Caco-2 (cell line): ENCODE data around the gene SLC44A1. TPM values are rescaled to one million over a fixed set of nuclear protein-coding genes. Genes with fewer than 3 reads are reported as not detected.

Source experiments
- BruUV-seq: library from RNA; stranded (reverse); fragments of 400-500 nt; replicated peaks from 2 replicates; lab custom pipeline; 2021; lab: Mats Ljungman, UMichigan
- CTCF ChIA-PET: fragments of 300-600 bp; sonication (Branson Sonifier 250); formaldehyde crosslinking; loops from one replicate; lab custom pipeline; 2022; ENCODE audit warnings: antibody characterized with exemption; lab: Charles Lee
- POLR2A ChIA-PET: fragments of 300-600 bp; sonication (Branson Sonifier 250); formaldehyde crosslinking; loops from one replicate; lab custom pipeline; 2022; ENCODE audit warnings: antibody characterized with exemption; lab: Charles Lee
- DNase-seq, 2 experiments: peaks; one replicate each; pipeline versions ENCODE4 v3.0.0 to v3.0.0-alpha.2; 2020 to 2022
- H3K27me3 ChIP-seq: replicated peaks from 2 replicates; pipeline ENCODE4 v1.6.0; 2011; ENCODE audit warnings: low read length; ENCODE audit not compliant: control insufficient read depth, insufficient read depth
- H3K36me3 ChIP-seq: 2 replicates; pipeline ENCODE4 v1.5.1; 2011; ENCODE audit warnings: low read length; ENCODE audit not compliant: control insufficient read depth, insufficient read depth
- H3K4me1 ChIP-seq: fragments of 250-450 bp; sonication (Bioruptor Pico); 2 replicates; pipeline ENCODE4 v1.5.1; 2020; ENCODE audit warnings: mild to moderate bottlenecking
- H3K4me3 ChIP-seq: 2 replicates; pipeline ENCODE4 v1.5.1; 2011; ENCODE audit warnings: low read depth, mild to moderate bottlenecking, control low read depth, low read length
- H3K9me3 ChIP-seq: fragments of 250-450 bp; sonication (Bioruptor Pico); 2 replicates; pipeline ENCODE4 v1.5.1; 2020; ENCODE audit warnings: mild to moderate bottlenecking, moderate library complexity
- H3K27ac Mint-ChIP-seq: one replicate; pipeline ENCODE4 v1.8.0; 2022; ENCODE audit warnings: mixed read lengths; ENCODE audit not compliant: unreplicated experiment
- H3K27me3 Mint-ChIP-seq: one replicate; pipeline ENCODE4 v1.8.0; 2022; ENCODE audit warnings: mixed read lengths; ENCODE audit not compliant: insufficient read depth, unreplicated experiment
- H3K36me3 Mint-ChIP-seq: one replicate; pipeline ENCODE4 v1.8.0; 2022; ENCODE audit warnings: mild to moderate bottlenecking, mixed read lengths; ENCODE audit not compliant: insufficient read depth, unreplicated experiment
- H3K4me1 Mint-ChIP-seq: one replicate; pipeline ENCODE4 v1.8.0; 2022; ENCODE audit warnings: low read depth, mixed read lengths; ENCODE audit not compliant: unreplicated experiment
- H3K4me3 Mint-ChIP-seq: one replicate; pipeline ENCODE4 v1.8.0; 2022; ENCODE audit warnings: mild to moderate bottlenecking, moderate library complexity, mixed read lengths; ENCODE audit not compliant: unreplicated experiment
- H3K9me3 Mint-ChIP-seq: one replicate; pipeline ENCODE4 v1.8.0; 2022; ENCODE audit warnings: mixed read lengths; ENCODE audit not compliant: unreplicated experiment
- intact Hi-C: fragments of 100-400 bp; cut with micrococcal nuclease; formaldehyde crosslinking; loops from one replicate; pipeline ENCODE4 v1.10.0; 2022; ENCODE audit not compliant: unreplicated experiment
- total RNA-seq: library from RNA; stranded (reverse); gene quantifications from 2 replicates; pipeline ENCODE4 v1.2.3, GENCODE V29; 2022
- TF ChIP-seq, protein P1 (sequence below), 2 experiments: fragments of 200-600 bp in 1 of 2; IDR thresholded peaks; 1 replicate in 1 of 2; 2 replicates in 1 of 2; pipeline versions ENCODE4 v1.5.1 to v1.8.0; 2011 to 2022; ENCODE audit warnings: antibody characterized with exemption in 1 of 2, control low read depth in 1 of 2, inconsistent platforms in 1 of 2, low read depth in 1 of 2, low read length in 1 of 2, mild to moderate bottlenecking in 1 of 2, moderate library complexity in 1 of 2; ENCODE audit not compliant: insufficient read depth in 1 of 2, severe bottlenecking in 1 of 2, unreplicated experiment in 1 of 2

SLC44A1 gene
- total RNA-seq, 1 experiment from 2014 or later, result 45.8 TPM

DNA sequence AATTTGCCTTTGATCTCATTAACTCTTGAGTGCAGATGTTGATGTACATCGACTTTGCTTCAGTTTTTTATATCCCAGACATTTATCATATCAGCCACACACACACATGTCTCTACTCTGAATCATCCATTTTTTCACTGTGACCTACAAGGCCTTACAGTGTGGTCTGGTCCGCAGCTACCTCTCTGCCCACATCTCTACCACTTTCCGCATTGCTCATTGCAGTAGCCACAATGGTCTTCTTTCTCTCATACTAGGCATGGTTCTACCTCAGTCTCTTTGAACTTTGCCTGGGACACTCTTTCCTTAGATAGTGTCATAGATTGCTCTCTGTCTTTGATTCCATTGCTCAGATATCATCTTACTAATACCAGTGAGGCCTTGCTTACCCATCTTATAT lies 115.4 kb downstream of the SLC44A1 start:
- intact Hi-C loops, result loop anchor here (1.0 kb wide), 1 partner anchor 115 kb away; no protein-coding TSS in a partner anchor
- no peaks in the 10 kb centered on the region for H3K27me3 ChIP-seq
- H3K36me3 Mint-ChIP-seq, result peaks cover 26% of the 10 kb centered on the region
- no peak overlapping the region for H3K4me3 Mint-ChIP-seq
- H3K9me3 ChIP-seq, result no peaks in the 10 kb centered on the region
- no peaks in the 10 kb centered on the region for H3K4me1 Mint-ChIP-seq
- no peak overlapping the region for H3K27ac Mint-ChIP-seq
- POLR2A ChIA-PET, result no interaction called here
- H3K4me1 ChIP-seq, result no peaks in the 10 kb centered on the region
- no peak overlapping the region for H3K4me3 ChIP-seq
- H3K9me3 Mint-ChIP-seq, result no peaks in the 10 kb centered on the region
- no TSS peak for BruUV-seq
- DNase-seq, result no peak
- no peaks in the 10 kb centered on the region for H3K27me3 Mint-ChIP-seq
- CTCF ChIA-PET, result interaction anchor here (1.5 to 1.9 kb wide), 2 partner anchors 115 to 433 kb away, joined by 3 to 6 read pairs; partner anchors contain the start of gene SLC44A1
- H3K36me3 ChIP-seq, result no peaks in the 10 kb centered on the region
- TF ChIP-seq, protein P1, sequence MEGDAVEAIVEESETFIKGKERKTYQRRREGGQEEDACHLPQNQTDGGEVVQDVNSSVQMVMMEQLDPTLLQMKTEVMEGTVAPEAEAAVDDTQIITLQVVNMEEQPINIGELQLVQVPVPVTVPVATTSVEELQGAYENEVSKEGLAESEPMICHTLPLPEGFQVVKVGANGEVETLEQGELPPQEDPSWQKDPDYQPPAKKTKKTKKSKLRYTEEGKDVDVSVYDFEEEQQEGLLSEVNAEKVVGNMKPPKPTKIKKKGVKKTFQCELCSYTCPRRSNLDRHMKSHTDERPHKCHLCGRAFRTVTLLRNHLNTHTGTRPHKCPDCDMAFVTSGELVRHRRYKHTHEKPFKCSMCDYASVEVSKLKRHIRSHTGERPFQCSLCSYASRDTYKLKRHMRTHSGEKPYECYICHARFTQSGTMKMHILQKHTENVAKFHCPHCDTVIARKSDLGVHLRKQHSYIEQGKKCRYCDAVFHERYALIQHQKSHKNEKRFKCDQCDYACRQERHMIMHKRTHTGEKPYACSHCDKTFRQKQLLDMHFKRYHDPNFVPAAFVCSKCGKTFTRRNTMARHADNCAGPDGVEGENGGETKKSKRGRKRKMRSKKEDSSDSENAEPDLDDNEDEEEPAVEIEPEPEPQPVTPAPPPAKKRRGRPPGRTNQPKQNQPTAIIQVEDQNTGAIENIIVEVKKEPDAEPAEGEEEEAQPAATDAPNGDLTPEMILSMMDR (IDR thresholded peaks at IDR 0.05; ENCODE audit: insufficient read depth in 1 of 2, low read depth in 1 of 2, low read length in 1 of 2, severe bottlenecking in 1 of 2, unreplicated experiment in 1 of 2), result no peak

DNA sequence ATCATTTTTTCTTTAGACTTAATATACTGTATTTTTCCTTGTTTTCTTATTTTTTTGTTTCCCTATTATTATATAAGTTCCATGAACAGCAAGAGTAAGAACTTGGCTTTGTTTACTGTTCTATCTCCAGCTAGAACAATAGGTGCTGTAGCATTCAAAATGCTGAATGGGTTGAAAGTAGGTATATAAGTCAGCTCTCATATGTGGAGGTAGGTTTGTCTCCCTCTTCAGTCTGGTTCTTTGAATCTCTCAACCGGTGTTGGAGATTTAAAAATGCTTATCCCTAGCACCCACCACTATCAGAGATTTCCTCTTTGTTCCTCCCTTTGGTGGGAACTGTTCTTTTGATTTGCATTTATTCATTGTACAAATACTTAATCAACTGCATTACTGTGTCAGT lies 115.9 kb downstream of the SLC44A1 start:
- TF ChIP-seq, protein P1 (IDR thresholded peaks at IDR 0.05; ENCODE audit: insufficient read depth in 1 of 2, low read depth in 1 of 2, low read length in 1 of 2, severe bottlenecking in 1 of 2, unreplicated experiment in 1 of 2), result no peak
- intact Hi-C loops, result loop anchor here (1.0 kb wide), 1 partner anchor 115 kb away; no protein-coding TSS in a partner anchor
- Histone ChIP-seq H3K4me1 (no peaks in the 10 kb centered on the region), H3K36me3 (no peaks in the 10 kb centered on the region), H3K4me3 (no peak overlapping the region), H3K27me3 (no peaks in the 10 kb centered on the region), H3K9me3 (no peaks in the 10 kb centered on the region)
- POLR2A ChIA-PET, result no interaction called here
- no peaks in the 10 kb centered on the region for H3K9me3 Mint-ChIP-seq
- no peaks in the 10 kb centered on the region for H3K4me1 Mint-ChIP-seq
- H3K36me3 Mint-ChIP-seq, result peaks cover 26% of the 10 kb centered on the region
- no peaks in the 10 kb centered on the region for H3K27me3 Mint-ChIP-seq
- CTCF ChIA-PET, result interaction anchor here (0.7 to 1.9 kb wide), 3 partner anchors 116 to 497 kb away, joined by 3 to 6 read pairs (median 4); partner anchors contain the start of gene SLC44A1
- BruUV-seq, result no TSS peak
- no peak for DNase-seq
- no peak overlapping the region for H3K27ac Mint-ChIP-seq
- H3K4me3 Mint-ChIP-seq, result no peak overlapping the region

DNA sequence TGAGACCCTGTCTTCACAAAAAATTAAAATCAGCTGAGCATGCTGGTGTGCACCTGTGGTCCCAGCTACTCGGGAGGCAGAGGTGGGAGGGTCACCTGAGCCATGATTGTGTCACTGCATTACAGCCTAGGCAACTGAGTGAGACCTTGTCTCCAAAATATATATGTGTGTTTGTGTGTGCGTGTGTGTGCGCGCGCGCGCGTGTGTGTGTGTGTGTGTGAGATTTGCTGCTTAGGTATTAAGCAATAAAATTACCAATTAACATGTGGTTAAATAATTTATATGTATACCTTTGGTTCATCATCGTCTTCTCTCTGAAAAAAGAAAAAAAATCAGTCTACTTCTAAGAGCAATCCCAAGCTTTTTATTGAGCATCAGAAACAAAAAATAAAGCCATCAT lies 117.4 kb downstream of the SLC44A1 start:
- Mint-ChIP-seq H3K27me3 (no peaks in the 10 kb centered on the region), H3K4me3 (no peak overlapping the region), H3K9me3 (no peaks in the 10 kb centered on the region), H3K36me3 (peaks cover 31% of the 10 kb centered on the region), H3K27ac (no peak overlapping the region), H3K4me1 (no peaks in the 10 kb centered on the region)
- ChIA-PET CTCF (interaction anchor here (1.9 kb wide), 1 partner anchor 117 kb away, joined by 6 read pairs; the partner anchor contains the start of gene SLC44A1), POLR2A (no interaction called here)
- Histone ChIP-seq H3K9me3 (no peaks in the 10 kb centered on the region), H3K27me3 (no peaks in the 10 kb centered on the region), H3K4me1 (no peaks in the 10 kb centered on the region), H3K4me3 (no peak overlapping the region), H3K36me3 (peaks cover 2% of the 10 kb centered on the region; the same call in 1 of the 2 replicates)
- TF ChIP-seq, protein P1 (IDR thresholded peaks at IDR 0.05; ENCODE audit: insufficient read depth in 1 of 2, low read depth in 1 of 2, low read length in 1 of 2, severe bottlenecking in 1 of 2, unreplicated experiment in 1 of 2), result no peak
- BruUV-seq, result no TSS peak
- intact Hi-C loops, result no loop called here
- DNase-seq, result no peak
